ENCODE results near the gene UST.

UST gene

DNA sequence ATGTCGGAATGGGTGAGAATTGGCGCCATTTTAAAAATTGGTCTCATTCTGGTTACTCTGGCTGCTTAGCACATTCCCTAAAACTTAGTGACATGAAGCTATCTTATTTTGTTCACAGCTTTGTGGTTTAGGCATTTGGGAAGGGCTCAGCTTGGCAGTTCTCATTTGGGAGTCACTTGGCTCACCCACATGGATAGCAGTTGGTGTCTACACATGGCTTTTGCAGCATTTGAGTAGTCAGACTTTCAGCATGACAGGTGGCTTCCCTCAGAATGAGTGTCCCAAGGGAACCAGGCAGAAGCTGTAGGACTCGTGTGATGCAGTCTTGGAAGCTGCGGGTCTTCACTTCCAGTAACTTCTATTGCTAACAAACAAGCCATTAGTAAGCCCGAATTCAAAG is 64.6 kb downstream of the UST start:
- no peak for DNase-seq

DNA sequence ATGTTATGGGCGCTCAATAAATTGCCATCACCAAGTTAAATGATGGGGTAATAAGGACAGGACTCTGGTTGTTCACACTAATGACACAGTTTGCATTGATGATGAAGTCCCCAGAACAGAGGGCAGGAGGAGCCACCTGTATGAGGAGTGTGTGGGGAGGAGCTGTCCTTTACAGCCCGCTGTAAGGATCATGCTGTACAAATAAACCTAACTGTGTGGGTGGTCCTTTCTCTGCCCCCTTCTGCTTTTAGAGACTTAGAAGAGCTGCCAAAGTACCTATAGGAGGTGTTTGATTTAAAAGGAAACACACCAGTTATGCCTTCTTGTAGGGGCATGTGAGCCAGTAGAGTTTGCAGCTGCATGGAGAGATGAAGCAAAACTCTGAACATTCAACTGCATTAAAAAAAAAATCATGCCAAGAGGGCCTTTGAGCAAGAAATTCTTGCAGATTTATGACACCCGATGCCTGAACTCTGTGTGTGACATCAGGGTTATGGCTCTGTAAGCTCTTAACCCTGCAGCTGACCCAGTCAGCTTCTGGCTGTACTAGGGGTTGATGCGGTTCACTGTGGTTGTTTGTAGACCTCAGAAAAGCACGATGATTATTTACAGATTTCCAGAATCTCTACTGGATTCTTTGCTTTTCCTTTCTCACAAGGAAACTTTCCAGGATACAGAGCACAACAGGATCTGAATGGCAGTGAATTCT is 67.4 kb downstream of the UST start:
- no peak for DNase-seq

DNA sequence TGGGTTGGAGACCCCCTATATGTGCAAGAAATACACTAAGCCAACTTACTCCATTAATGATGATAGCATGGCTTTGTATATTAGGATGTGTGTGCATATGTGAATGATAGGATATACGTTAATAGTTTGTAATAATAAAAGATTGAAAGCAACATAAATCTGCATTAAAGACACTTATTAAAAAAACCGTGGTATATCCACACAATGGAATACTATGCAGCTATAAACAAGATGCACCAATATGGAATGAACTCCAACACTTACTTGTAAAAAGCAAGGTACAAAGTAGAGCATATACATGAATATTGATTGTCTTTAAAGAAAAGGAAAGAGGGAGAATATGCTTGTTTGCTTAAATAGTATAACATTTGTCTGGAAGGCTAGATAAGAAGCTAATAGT is 68.0 kb downstream of the UST start:
- DNase-seq: no peak

DNA sequence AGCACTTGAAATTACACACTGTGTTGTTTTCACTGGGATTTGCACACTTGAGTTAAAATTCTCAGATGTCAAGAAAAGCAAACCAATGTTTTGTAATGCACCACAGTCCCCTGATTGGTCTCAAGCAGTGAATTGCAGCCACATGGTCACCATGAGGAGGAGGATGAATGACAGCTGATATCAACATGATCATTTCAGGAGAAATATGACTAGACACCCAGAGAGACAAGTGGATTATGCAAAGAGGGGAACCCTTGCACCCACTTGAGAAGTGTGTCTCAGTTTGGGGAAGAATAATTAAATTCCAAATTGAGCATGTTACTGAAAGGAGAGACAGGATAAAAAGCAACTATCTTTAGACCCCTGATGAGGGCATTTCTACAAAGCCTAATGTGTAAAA is 69.3 kb downstream of the UST start:
- no peak for DNase-seq

DNA sequence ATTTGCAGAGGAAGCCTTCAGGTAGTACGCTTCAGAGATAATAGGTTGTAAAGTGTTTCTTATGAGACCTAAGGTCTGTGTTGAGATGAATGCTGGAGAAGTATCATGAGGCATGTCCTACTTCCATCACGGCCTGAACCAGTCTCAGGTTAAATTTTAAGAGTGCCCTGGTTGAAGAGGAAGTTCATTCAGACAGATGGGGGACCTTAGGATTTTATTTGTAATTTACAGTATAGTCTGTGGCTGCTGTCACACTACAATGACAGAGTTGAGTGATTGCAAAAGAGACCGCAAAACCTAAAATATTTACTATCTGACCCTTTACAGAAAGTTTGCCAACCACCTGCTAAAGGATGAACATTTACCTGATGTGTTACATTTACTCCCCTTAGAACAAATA is 70.9 kb downstream of the UST start:
- DNase-seq: no peak

DNA sequence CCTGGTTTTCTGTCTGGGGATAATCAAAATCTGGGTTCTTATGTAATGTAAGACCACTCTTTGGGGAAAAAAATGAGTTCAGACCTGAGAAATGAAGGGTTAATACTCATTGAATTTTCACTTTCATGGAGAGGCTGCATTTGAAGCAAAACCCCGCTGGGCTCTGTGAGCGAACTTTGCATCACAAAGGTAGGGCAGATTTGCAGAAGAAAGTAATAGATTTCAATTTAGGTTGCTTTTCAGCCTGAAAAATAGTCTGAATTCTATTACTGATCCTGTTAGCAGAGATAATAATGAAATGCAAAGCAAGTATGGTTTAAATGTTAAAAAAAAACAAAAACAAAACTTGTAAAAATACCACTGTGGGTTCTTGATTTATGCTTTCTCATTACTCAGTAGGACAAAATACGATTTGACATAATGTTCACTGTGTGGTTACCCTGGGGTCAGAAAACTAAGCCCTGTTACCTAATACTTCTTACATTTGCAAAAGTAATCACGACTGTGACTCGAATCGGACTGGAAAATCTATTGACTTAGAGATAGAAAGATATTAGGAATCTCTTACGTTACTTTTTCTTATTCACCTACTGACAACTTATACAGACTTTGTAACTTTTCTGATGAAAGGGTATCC is 72.2 kb downstream of the UST start:
- no peak for DNase-seq

DNA sequence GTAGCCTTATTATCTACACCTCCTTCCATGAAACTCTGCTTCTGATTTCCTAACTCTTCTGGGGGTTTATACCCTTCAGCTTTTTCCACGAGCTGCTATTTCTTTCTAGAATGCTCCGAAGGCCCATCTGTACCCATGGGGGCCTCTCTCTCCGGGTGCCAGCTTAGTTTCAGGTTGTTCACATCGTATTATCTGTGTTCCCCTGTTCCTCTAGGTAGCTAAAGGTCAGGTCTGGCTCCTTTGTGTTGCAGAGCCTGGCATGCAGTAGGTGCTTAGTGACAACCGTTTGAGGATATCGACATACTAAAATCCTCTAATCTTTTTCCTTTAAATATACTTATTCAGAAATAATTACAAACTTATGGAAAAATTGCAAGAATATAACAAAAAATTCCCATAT is 73.0 kb downstream of the UST start:
- no peak for DNase-seq

DNA sequence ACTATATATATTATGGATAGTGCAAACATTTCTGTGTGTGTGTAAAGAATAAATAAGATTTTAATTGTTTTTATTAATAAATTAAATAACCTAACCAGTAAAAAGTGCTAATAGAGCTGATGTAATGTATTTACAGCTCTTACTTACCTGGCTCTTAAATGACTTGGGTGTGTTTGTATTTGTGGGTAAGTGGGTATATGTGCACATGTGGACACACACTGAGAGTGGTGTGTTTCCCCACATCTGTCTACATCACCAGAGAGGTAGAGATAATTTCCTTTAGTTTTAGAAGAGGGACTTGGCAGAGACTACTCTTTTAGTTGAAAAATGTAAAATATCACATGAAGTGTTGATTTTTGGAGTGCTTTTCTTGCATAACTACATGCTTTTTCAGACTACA is 76.0 kb downstream of the UST start:
- DNase-seq: no peak

DNA sequence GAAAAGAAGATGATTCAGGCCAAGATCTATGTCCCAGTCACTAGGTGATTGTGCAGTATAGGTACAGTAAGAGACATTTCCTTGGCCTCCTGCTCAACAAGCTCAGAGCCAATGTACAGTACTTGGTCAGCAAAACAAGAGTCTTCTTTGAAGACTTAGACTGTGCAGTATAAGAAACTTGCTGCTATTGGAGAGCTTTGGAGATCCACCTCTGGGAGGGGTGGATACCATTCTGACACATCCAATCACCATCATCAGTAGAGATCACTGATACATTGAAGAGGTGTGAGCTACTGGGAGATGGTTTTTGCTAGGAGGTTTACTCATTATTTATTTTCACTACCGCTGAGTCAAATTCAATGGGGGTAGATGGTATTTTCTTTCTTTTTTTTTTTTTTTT is 77.5 kb downstream of the UST start:
- DNase-seq: no peak

DNA sequence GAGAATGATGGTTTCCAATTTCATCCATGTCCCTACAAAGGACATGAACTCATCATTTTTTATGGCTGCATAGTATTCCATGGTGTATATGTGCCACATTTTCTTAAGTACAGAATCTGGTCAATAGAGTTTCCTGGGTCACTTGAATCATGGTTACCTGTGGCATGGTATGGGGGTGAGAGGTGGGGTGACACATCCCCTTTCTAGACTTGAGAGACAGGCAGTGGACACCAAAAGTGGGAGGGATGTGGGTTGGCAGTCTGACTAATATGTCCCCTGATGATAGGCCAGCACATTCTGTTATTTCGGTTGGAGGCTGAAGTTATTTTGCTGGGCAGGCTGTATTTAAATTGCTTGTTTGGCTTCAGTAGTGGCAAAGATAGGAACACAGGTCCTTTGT is 78.1 kb downstream of the UST start:
- no peak for DNase-seq

DNA sequence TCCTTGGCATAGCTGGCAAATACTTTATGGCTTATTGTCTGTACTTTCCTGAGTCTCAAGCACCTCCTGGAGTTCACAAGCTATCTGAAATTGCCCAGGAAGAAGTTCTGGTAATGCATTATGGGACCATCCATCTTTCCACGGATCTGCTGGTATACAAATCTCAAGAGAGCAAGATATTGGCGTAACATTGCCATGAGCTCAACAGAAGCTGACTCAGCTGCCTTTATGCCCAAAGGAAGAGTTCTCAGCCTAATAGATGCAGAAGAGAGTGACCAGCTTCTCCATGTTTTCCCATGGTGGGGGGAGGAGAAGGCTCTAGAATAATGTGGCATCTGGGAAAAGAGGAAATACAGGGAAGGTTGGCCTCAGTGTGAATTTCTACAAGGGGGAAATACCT is 78.7 kb downstream of the UST start:
- DNase-seq: no peak

DNA sequence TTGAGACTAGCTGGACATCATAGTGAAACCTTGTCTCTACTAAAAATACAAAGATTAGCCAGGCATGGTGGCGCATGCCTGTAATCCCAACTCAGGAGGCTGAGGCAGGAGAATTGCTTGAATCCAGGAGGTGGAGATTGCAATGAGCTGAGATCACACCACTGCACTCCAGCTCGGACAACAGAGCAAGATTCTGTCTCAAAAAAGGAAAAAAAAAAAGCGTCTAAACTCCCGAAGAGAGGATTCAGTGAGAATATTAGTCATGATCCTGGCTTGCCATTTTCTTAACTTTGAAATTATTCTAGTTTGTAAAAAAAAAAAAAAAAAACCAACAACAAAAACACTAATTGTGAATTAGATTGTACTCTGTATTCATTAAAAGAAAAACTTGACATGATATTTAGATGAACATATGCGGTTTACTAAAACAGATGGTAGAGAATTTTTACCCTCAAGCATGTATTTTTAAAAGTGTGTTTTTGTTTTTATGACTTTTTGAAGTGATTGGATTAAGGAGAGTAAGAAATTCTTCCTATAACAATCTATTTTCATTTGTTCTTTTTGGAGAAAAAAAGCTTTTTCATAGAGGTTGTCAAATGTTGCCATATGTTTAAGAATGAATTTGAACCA is 80.7 kb downstream of the UST start:
- no peak for DNase-seq

DNA sequence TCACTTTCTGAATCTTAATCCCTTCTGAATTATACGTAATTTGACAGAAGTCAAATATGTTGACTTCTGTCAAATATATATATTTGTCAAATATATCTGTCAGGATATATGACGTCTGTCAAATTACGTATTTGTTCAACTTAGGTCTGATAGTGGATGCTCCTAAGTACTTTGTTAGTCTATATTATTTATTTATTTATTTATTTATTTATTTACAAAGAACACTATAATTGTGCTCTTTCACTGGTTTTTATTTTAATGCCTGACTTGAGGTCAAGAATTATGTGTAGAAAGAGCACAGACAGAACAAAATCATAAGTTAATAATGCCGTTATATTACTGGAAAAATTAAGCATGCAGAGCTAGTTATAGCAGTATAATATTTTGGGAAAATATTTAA is 81.2 kb downstream of the UST start:
- no peak for DNase-seq

DNA sequence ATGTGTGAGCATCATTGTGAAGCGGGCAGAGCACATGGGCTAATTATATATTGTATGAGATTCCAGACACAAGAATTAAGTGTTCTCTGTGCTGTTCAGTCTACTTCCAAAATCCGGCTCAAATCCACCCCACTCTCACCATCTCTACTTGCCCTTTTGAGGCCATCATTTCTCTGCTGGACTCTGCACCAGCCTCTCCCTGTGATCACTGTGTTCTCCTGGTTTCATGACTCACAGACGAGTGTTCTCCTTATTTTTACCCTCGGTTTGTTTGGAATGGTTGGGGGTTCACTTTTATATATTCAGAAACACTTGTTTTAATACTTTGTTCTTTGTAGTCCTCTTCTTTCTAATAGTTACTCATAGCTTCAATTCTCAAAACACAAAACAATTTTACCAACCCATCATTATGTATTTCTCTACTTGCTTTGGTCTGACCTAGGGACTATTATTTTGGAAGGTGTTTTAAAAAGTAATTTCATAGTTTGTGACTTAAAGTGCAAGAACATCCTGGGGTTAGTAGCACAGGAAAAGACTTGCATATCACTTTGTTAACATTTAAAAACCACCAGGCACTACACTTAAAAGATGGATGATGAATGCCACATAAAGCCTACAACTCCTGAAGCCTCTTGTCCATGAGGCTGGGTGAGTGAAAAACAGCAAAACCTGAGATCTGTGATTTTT is 82.7 kb downstream of the UST start:
- DNase-seq: no peak

DNA sequence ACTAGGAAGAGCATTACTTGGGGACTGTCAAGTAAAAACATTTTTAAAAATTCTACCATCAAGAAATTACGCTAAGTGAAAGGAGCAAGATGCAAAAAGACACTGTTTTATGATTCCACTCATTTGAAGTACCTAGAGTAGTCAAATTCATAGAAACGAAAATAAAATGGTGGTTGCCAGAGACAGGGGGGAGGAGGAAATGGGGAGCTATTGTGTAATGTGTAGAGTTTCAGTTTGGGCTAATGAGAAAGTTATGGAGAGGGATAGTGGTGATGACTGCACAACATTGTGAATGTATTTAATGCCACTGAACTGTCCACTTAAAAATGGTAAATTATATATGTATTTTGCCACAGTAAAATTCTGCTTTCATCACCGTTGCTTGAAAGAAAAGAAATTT is 83.8 kb downstream of the UST start:
- DNase-seq: no peak

DNA sequence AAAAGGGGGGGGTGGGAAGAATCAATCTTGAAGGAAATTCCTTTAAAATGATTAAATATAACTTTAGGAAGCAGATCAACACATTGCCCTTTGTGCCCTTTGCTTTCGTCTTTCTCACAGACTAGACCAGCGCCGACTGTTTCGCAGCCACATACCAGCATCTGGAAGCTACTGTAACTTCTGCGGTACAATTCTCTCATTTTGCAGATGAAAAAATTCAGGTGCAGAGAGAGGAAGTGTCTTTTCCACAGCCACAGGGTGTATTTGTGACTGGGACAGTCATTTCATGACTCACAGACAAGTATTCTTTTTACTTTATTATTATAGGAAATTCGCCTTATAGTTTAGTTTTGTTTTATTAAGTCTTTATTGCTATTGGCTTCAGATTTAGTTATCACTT is 84.2 kb downstream of the UST start:
- DNase-seq: peak; percentile 3 to 6

DNA sequence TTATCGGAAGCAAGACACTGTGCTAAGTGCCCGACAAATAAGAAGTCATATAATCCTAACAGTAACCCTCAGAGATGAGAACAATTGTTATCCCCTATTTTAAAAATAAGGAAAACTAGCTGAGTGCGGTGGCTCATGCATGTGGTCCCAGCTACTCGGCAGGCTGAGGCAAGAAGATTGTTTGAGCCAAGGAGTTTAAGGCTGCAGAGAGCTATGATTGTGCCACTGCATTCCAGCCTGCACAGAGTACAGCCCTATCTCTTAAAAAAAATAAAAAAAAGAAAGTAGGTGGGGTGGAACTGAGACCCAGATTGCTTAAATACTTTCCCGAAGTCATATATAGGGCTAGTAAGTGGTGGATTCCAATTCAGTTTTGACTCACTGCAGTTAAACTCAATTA is 84.7 kb downstream of the UST start:
- no peak for DNase-seq

DNA sequence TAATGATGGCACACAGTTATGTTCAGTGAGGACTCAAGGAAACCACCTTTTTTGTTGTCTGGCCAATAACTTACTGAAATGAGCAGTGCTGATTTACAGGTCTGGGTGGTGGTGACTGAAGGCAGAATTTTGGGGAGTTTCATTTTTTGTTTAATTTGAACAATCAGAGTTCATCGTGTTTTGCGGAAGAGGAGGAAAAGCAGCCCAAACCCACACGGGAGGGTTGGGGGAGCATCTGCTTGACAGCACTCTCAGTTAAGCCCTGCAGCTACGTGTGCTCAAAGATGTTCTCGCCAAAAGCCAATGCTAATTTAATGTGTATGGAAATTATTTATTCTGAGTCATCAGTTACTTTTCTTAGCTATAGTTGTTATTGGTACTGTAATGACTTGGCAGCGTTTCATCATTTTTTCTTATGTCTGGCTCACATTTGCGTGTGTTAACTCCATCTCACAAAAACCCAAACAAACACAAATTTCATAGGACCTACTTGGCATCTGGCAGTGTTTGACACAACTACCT is 89.2 kb downstream of the UST start:
- peak; percentile 6 to 21 for DNase-seq

DNA sequence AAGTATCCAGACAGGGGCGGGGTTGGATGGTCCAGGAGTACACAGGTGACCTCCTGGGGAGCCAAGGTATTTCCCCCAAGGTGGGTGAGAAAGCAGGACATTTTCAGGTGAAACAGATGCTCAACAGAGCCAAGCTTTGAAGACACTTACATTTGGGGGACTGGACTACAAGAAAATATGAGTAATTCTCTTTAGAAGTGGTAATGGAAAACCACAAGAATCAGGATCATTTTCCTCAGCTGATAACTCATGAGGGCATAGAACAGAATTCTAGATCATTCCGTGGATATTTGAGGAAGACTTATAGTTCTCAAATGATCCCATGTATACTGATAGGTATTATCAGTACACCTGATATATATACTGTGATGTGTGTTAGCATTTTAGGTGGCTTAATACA is 89.9 kb downstream of the UST start:
- no peak for DNase-seq

DNA sequence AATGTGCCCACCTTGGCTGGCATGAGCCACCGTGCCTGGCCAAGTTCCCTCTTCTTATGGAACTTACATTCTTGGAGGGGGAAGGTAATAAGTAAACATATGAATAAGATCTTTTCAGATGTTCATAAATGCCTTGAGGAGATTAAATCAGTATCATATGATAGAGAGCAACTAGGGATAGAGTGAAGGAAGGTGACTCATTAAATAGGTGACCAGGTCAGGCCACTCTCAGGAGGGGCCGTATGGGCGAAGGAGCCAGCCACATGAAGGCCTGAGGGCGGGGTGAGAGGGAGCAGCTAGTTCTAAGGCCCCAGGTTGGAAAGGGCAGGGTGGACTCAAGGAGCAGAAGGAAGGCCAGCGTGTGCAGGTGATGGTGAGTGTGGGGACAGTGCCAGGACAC is 91.1 kb downstream of the UST start:
- DNase-seq: no peak

DNA sequence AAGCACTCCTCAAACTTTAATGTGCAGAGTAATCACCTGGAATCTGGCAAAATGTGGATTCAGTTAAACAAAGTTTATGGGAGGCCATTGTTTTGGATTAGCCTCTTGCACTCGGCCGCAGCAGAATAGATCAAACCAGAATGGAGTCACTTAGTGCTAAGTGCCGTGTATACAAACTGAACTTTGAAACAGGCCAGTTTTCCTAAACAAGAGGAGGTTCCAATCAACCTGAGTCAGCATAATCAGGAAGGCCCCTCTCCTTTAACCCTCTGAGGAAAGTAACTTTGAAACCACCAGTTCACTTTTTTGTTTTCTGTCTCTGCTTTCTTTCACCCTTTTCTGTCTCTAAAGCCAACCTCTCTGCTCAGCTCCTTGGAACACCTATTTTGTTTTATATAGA is 92.2 kb downstream of the UST start:
- no peak for DNase-seq

DNA sequence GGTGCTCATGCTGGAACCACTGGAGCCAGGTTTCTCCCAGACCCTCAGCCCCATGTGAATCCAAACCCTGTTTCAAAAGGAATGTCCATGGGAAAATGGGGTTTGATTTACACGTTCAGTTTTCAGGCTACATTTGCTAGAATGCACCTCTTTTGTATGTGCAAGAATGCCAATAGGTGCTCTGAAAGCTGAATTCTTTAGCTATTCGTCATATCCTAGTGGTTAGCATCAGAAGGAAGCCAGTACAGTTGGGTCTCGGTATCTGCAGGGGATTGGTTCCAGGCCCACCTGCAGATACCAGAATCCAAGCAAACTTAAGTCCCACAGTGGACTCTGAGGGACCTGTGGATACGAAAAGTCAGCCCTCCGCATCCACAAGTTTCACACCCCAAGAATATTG is 93.4 kb downstream of the UST start:
- no peak for DNase-seq

DNA sequence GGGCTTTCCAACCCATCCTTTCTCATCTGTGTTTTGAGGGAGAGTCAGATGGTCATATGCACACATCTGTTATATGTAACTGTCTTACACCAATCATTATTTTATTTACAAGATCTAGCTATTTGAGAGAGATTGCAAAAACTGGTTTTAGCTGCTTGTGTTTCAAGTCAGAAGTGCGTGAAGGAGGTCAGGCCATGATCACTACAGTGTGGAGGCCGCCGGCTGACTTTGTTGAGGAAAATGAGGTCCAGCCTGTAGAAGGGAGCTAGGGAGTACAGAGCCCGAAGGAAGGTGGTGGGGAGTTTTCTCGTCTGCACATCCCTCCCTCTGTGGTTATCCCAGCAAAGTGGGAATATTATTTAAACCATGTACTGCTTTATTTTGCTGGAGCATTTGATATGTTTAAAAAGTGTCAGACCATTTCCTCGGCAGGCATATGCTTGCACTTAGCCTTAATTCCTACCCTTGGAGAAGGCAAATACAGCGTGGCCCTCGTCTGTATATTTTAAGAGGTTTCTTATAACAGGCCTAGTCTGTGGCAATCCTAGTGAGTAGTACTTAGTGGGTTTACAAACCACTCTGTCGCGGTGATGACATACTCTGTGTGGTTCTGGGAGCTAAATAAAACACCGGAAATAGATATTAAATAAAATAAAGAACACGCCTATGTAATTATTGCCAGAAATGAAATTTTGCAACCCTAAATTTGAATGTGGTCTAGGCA is 95.6 kb downstream of the UST start:
- no peak for DNase-seq

Data from stimulated activated CD4-positive, alpha-beta T cell treated with anti-CD3 and anti-CD28 coated beads, Interleukin-4, amount 100 ng/mL, for 4 hours (primary cell).